ENCODE data around the gene PRPF6. TPM values are rescaled to one million over a fixed set of nuclear protein-coding genes. Genes with fewer than 3 reads are reported as not detected.
A peak's percentile ranks its signal among the peaks of the same experiment; 100 is the strongest.

The PRPF6 gene
- total and polyA plus RNA-seq, 5 donors from 2014 or later = 61.8 to 85.3 (median 77.0) TPM

DNA sequence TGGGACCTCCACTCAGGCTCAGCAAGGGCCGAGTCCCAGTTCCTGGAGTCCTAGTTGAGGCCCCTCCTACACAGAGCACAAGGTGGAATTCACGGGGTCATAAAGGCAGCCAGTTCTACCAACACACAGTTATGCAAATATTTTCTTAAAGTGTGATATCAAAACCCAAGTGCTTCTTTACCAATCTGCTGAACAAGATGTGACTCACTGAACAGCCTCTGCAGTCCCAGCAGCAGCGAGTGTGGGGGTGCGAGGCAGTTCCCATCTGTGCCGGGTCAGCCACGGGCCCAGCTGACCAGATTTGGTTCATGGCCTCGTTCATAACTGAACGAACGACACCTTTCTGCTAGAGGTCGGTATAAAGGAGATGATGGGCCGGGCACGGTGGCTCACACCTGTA is 77.6 kb downstream of the PRPF6 start:
- Mint-ChIP-seq H3K36me3 (no peaks in the 10 kb centered on the region), H3K27me3 (peaks cover 1% of the 10 kb centered on the region), H3K9me3 (peaks cover 0 to 1% (median 0%) of the 10 kb centered on the region in 7 donors), H3K27ac (peak overlapping the region in 1 of 3 donors; percentile 46), H3K4me3 (peak overlapping the region in 1 of 4 donors; percentile 69), H3K4me1 (peaks cover 0 to 19% (median 7%) of the 10 kb centered on the region in 4 donors)
- peaks cover 21% of the 10 kb centered on the region for H3K4me1 ChIP-seq (ENCODE audit: control insufficient read depth, insufficient read depth, low read length, poor library complexity, severe bottlenecking)
- DNase-seq (no peak), ATAC-seq (ENCODE audit: low read depth in 2 of 2) (no peak)
- no peaks in the 10 kb centered on the region for H3K9me3 ChIP-seq (ENCODE audit: control insufficient read depth in 2 of 2, low read length in 2 of 2)
- no peak overlapping the region for H3K27ac ChIP-seq (ENCODE audit: insufficient read depth, low read length, poor library complexity, severe bottlenecking)
- no peaks in the 10 kb centered on the region for H3K27me3 ChIP-seq (ENCODE audit: control insufficient read depth, insufficient read depth, low read length)
- no peak overlapping the region for H3K4me3 ChIP-seq (ENCODE audit: low read depth, low read length)
- no peaks in the 10 kb centered on the region for H3K36me3 ChIP-seq (ENCODE audit: control insufficient read depth, insufficient read depth, low read length)

- Mint-ChIP-seq H3K9me3 (no peaks in the 10 kb centered on the region), H3K4me3 (peak overlapping the region in 3 of 4 donors; percentile 70 to 81 (median 72)), H3K36me3 (no peaks in the 10 kb centered on the region), H3K27ac (no peak overlapping the region), H3K27me3 (no peaks in the 10 kb centered on the region), H3K4me1 (peaks cover 0 to 51% (median 23%) of the 10 kb centered on the region in 4 donors)
- H3K27ac ChIP-seq (ENCODE audit: insufficient read depth, low read length, poor library complexity, severe bottlenecking) = peak overlapping the region; percentile 51
- no peak for DNase-seq
- no peaks in the 10 kb centered on the region for H3K9me3 ChIP-seq (ENCODE audit: control insufficient read depth in 2 of 2, low read length in 2 of 2)
- no peaks in the 10 kb centered on the region for H3K27me3 ChIP-seq (ENCODE audit: control insufficient read depth, insufficient read depth, low read length)
- H3K4me1 ChIP-seq (ENCODE audit: control insufficient read depth, insufficient read depth, low read length, poor library complexity, severe bottlenecking) = peaks cover 55% of the 10 kb centered on the region
- ATAC-seq (ENCODE audit: low read depth in 2 of 2) = no peak
- H3K36me3 ChIP-seq (ENCODE audit: control insufficient read depth, insufficient read depth, low read length) = no peaks in the 10 kb centered on the region
- no peak overlapping the region for H3K4me3 ChIP-seq (ENCODE audit: low read depth, low read length)
These were observed 81.3 kb downstream of the PRPF6 start for GRCh38 chr20:64062276-64062595.

GRCh38 chr20:64062596-64063388 is 81.9 kb downstream of the PRPF6 start, which contains the start of gene TCEA2:
Gene TCEA2, plus strand, starts transcription at chr20:64063198. Its CDS starts 115 bp downstream, at chr20:64063313.
- H3K9me3 Mint-ChIP-seq = no peaks in the 10 kb centered on the region
- H3K36me3 Mint-ChIP-seq = no peaks in the 10 kb centered on the region
- Histone ChIP-seq H3K4me1 (ENCODE audit: control insufficient read depth, insufficient read depth, low read length, poor library complexity, severe bottlenecking) (peaks cover 50% of the 10 kb centered on the region), H3K9me3 (ENCODE audit: control insufficient read depth in 2 of 2, low read length in 2 of 2) (no peaks in the 10 kb centered on the region), H3K36me3 (ENCODE audit: control insufficient read depth, insufficient read depth, low read length) (no peaks in the 10 kb centered on the region), H3K4me3 (ENCODE audit: low read depth, low read length) (no peak within 1 kb of the TSS), H3K27me3 (ENCODE audit: control insufficient read depth, insufficient read depth, low read length) (no peaks in the 10 kb centered on the region), H3K27ac (ENCODE audit: insufficient read depth, low read length, poor library complexity, severe bottlenecking) (peak within 1 kb of the TSS; percentile 51)
- H3K27ac Mint-ChIP-seq = peak within 1 kb of the TSS; percentile 65 to 94 (median 88)
- peak within 1 kb of the TSS; percentile 78 to 89 (median 87) for H3K4me3 Mint-ChIP-seq
- no peaks in the 10 kb centered on the region for H3K27me3 Mint-ChIP-seq
- DNase-seq = peak; percentile 88 to 96 (median 90)
- H3K4me1 Mint-ChIP-seq = peaks cover 0 to 50% (median 21%) of the 10 kb centered on the region in 4 donors
- ATAC-seq (ENCODE audit: low read depth in 2 of 2) = peak; percentile 97 to 98

GRCh38 chr20:64063389-64064144 is 82.6 kb downstream of the PRPF6 start:
- H3K27me3 ChIP-seq (ENCODE audit: control insufficient read depth, insufficient read depth, low read length) = no peaks in the 10 kb centered on the region
- H3K4me3 ChIP-seq (ENCODE audit: low read depth, low read length) = no peak overlapping the region
- H3K9me3 ChIP-seq (ENCODE audit: control insufficient read depth in 2 of 2, low read length in 2 of 2) = no peaks in the 10 kb centered on the region
- no peak overlapping the region for H3K27ac ChIP-seq (ENCODE audit: insufficient read depth, low read length, poor library complexity, severe bottlenecking)
- H3K36me3 Mint-ChIP-seq = no peaks in the 10 kb centered on the region
- ATAC-seq (ENCODE audit: low read depth in 2 of 2) (no peak), DNase-seq (no peak)
- H3K27ac Mint-ChIP-seq = peak overlapping the region; percentile 65 to 94 (median 88)
- peaks cover 46% of the 10 kb centered on the region for H3K4me1 ChIP-seq (ENCODE audit: control insufficient read depth, insufficient read depth, low read length, poor library complexity, severe bottlenecking)
- H3K27me3 Mint-ChIP-seq = no peaks in the 10 kb centered on the region
- H3K36me3 ChIP-seq (ENCODE audit: control insufficient read depth, insufficient read depth, low read length) = no peaks in the 10 kb centered on the region
- peaks cover 0 to 53% (median 17%) of the 10 kb centered on the region in 4 donors for H3K4me1 Mint-ChIP-seq
- H3K4me3 Mint-ChIP-seq = peak overlapping the region; percentile 78 to 89 (median 87)
- no peaks in the 10 kb centered on the region for H3K9me3 Mint-ChIP-seq

DNA sequence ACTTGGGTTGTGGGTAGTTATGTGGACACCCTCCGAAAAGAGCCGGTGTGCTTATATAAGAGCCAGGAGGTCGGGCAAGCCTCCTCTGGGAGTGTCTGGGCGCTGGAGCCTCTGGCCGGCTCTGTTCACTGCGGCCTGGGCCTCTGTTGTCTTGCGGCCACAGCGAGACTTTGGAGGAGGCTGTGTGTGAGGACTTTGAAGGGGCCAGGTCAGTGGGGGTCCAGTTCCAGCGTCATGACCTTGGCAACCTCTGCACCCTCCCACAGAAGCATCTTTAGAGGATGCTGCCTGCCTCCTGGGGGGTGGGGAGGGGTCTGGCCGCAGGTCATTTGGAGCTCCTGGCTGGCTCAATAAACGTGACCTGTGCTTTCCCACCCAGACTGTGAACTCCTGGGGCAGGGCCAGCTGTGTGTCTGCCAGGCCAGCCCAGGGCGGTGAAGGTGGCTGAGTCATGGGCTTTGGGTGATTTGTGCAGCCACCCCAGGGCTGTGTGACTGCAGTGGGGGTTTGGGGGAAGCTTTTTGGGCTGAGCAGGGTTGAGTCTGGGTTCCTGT is 83.3 kb downstream of the PRPF6 start:
- H3K9me3 ChIP-seq (ENCODE audit: control insufficient read depth in 2 of 2, low read length in 2 of 2) = no peaks in the 10 kb centered on the region
- DNase-seq (no peak), ATAC-seq (ENCODE audit: low read depth in 2 of 2) (no peak)
- no peak overlapping the region for H3K27ac ChIP-seq (ENCODE audit: insufficient read depth, low read length, poor library complexity, severe bottlenecking)
- H3K4me1 ChIP-seq (ENCODE audit: control insufficient read depth, insufficient read depth, low read length, poor library complexity, severe bottlenecking) = peaks cover 47% of the 10 kb centered on the region
- H3K27ac Mint-ChIP-seq = peak overlapping the region; percentile 65 to 94 (median 88)
- H3K4me1 Mint-ChIP-seq = peaks cover 0 to 52% (median 17%) of the 10 kb centered on the region in 4 donors
- no peaks in the 10 kb centered on the region for H3K9me3 Mint-ChIP-seq
- peak overlapping the region; percentile 78 to 89 (median 87) for H3K4me3 Mint-ChIP-seq
- H3K4me3 ChIP-seq (ENCODE audit: low read depth, low read length) = no peak overlapping the region
- H3K27me3 Mint-ChIP-seq = no peaks in the 10 kb centered on the region
- no peaks in the 10 kb centered on the region for H3K27me3 ChIP-seq (ENCODE audit: control insufficient read depth, insufficient read depth, low read length)
- no peaks in the 10 kb centered on the region for H3K36me3 Mint-ChIP-seq
- no peaks in the 10 kb centered on the region for H3K36me3 ChIP-seq (ENCODE audit: control insufficient read depth, insufficient read depth, low read length)

DNA sequence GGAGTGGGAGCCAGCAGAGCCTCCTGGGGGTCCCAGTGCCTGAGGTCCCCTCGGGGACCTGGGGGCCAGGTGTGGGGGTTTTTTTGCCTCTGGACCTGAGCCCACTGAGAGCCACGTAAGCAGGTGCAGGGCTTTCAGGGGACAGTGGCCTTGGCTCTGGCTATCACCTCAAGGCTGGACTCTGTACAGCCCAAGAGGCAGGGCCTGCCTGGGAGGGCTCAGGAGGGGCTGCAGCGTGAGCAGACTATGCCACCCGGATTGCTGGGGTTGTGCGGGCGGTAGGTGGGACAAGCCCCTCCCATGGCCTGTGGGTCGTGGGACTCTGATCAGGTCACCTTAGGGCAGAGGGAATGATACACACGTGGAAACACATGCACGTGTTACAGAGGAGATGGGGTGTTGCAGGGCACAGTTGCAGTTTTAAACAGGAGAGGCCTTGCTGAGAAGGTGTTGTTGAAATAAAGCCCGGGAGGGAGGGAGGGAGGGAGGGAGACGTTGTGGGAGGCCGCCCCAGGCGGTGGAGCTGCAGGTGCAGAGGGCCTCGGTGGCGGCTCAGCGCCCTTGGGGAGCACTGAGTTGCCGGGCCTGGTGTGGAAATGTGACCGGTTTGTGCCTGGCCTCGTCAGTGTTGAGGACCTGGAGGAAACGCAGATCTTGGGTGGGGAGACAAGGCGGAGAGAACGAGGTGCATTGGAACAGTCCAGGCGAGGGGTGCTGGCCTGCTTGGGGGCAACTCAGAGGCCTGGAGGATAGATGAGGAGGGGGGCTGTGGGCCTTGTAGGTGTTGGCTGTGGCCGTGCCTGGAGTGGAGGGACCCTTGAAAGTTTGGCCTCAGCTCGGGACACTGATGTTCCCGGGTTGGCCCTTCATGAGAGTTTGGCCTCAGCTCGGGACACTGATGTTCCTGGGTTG is 84.4 kb downstream of the PRPF6 start:
- H3K4me1 ChIP-seq (ENCODE audit: control insufficient read depth, insufficient read depth, low read length, poor library complexity, severe bottlenecking) = peaks cover 54% of the 10 kb centered on the region
- Mint-ChIP-seq H3K4me1 (peaks cover 0 to 52% (median 17%) of the 10 kb centered on the region in 4 donors), H3K27me3 (no peaks in the 10 kb centered on the region)

DNA sequence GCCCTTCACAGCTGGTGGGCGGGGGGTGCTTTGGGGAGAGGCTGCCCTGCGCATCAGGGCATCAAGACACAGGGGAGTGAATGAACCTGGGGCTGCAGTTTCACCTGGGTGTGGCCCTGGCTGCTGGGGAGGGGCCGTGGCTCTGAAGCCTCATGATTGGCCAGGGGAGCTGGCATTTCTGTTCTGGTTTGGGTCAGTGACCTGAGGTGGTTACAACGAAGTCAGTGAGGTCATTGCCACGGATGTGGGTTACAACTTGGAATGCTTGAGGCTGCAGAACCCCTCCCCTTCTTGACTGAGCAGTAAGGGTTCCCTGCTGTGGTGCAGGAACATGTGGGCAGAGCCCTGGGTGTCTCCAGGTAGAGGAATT is 85.0 kb downstream of the PRPF6 start:
- peak in 2 of 3 donors; percentile 47 to 84 for DNase-seq
- no peaks in the 10 kb centered on the region for H3K27me3 Mint-ChIP-seq
- Histone ChIP-seq H3K36me3 (ENCODE audit: control insufficient read depth, insufficient read depth, low read length) (no peaks in the 10 kb centered on the region), H3K4me3 (ENCODE audit: low read depth, low read length) (no peak overlapping the region), H3K9me3 (ENCODE audit: control insufficient read depth in 2 of 2, low read length in 2 of 2) (no peaks in the 10 kb centered on the region), H3K27ac (ENCODE audit: insufficient read depth, low read length, poor library complexity, severe bottlenecking) (no peak overlapping the region), H3K27me3 (ENCODE audit: control insufficient read depth, insufficient read depth, low read length) (no peaks in the 10 kb centered on the region), H3K4me1 (ENCODE audit: control insufficient read depth, insufficient read depth, low read length, poor library complexity, severe bottlenecking) (peaks cover 54% of the 10 kb centered on the region)
- ATAC-seq (ENCODE audit: low read depth in 2 of 2) = peak; percentile 8 to 27
- H3K27ac Mint-ChIP-seq = peak overlapping the region; percentile 47 to 82 (median 59)
- H3K36me3 Mint-ChIP-seq = no peaks in the 10 kb centered on the region
- H3K9me3 Mint-ChIP-seq = no peaks in the 10 kb centered on the region
- H3K4me1 Mint-ChIP-seq = peaks cover 0 to 56% (median 17%) of the 10 kb centered on the region in 4 donors
- H3K4me3 Mint-ChIP-seq = peak overlapping the region; percentile 55 to 94 (median 71)

More for the DNA sequence above, 84.4 kb downstream of the PRPF6 start:
- Mint-ChIP-seq H3K27ac (peak overlapping the region; percentile 20 to 78 (median 47)), H3K36me3 (no peaks in the 10 kb centered on the region), H3K9me3 (no peaks in the 10 kb centered on the region), H3K4me3 (peak overlapping the region; percentile 62 to 94 (median 71))
- DNase-seq (peak in 1 of 3 donors; percentile 39), ATAC-seq (ENCODE audit: low read depth in 2 of 2) (no peak)
- H3K36me3 ChIP-seq (ENCODE audit: control insufficient read depth, insufficient read depth, low read length) = no peaks in the 10 kb centered on the region
- no peak overlapping the region for H3K27ac ChIP-seq (ENCODE audit: insufficient read depth, low read length, poor library complexity, severe bottlenecking)
- no peak overlapping the region for H3K4me3 ChIP-seq (ENCODE audit: low read depth, low read length)
- no peaks in the 10 kb centered on the region for H3K27me3 ChIP-seq (ENCODE audit: control insufficient read depth, insufficient read depth, low read length)
- no peaks in the 10 kb centered on the region for H3K9me3 ChIP-seq (ENCODE audit: control insufficient read depth in 2 of 2, low read length in 2 of 2)

All from CD4-positive, CD25-positive, alpha-beta regulatory T cell (primary cell).